ENCODE results near the gene KRTAP10-1.
A peak's percentile ranks its signal among the peaks of the same experiment; 100 is the strongest.
"Not testable (repeated sequence)": the region's sequence is repeated elsewhere in the genome, so short reads cannot be mapped to it uniquely, and the experiment has no call there.

The KRTAP10-1 gene

GRCh38 chr21:44503901-44504399 lies 36.0 kb downstream of the KRTAP10-1 start:
- H3K27me3 ChIP-seq (replicated peaks in 2 of 5; ENCODE audit: control insufficient read depth in 4 of 5, insufficient read depth in 5 of 5, low read length in 4 of 5), result peaks cover 0 to 2% (median 0%) of the 10 kb centered on the region in 5 experiments
- ChIA-PET CTCF (interaction anchor here (0.7 kb wide), 1 partner anchor 449 kb away, joined by 3 read pairs; no protein-coding TSS in a partner anchor), POLR2A (interaction anchor here (0.7 kb wide), 1 partner anchor 295 kb away, joined by 3 read pairs; no protein-coding TSS in a partner anchor)
- 15% methylated on average over 20 of the region's 20 CpGs for whole genome bisulfite sequencing (ENCODE audit: insufficient coverage)
- DNase-seq, result peak in 2 of 3 donors; percentile 15 to 22
- no peak overlapping the region for H3K27ac ChIP-seq (ENCODE audit: insufficient read depth in 1 of 2, low read depth in 1 of 2, low read length in 2 of 2, poor library complexity in 1 of 2, severe bottlenecking in 2 of 2)
- no peaks in the 10 kb centered on the region for H3K36me3 ChIP-seq (ENCODE audit: control insufficient read depth in 4 of 4, insufficient read depth in 4 of 4, low read length in 3 of 4)
- H3K4me1 ChIP-seq (ENCODE audit: control extremely low read depth in 1 of 4, control insufficient read depth in 4 of 4, insufficient read depth in 4 of 4, low read length in 3 of 4), result peaks cover 0 to 4% (median 0%) of the 10 kb centered on the region in 4 experiments
- no peak overlapping the region for H3K4me3 ChIP-seq (ENCODE audit: control insufficient read depth in 1 of 7, extremely low read depth in 1 of 7, insufficient read depth in 4 of 7, low read depth in 2 of 7, low read length in 6 of 7)
- H3K9me3 ChIP-seq (ENCODE audit: control extremely low read depth in 1 of 5, control insufficient read depth in 4 of 5, insufficient read depth in 2 of 5, low read depth in 1 of 5, low read length in 4 of 5), result no peaks in the 10 kb centered on the region

GRCh38 chr21:44503006-44503889 lies 36.7 kb downstream of the KRTAP10-1 start:
- DNase-seq; H3K4me1 ChIP-seq (ENCODE audit: control extremely low read depth in 1 of 4, control insufficient read depth in 4 of 4, insufficient read depth in 4 of 4, low read length in 3 of 4); H3K4me3 ChIP-seq (ENCODE audit: control insufficient read depth in 1 of 7, extremely low read depth in 1 of 7, insufficient read depth in 4 of 7, low read depth in 2 of 7, low read length in 6 of 7); H3K27ac ChIP-seq (ENCODE audit: insufficient read depth in 1 of 2, low read depth in 1 of 2, low read length in 2 of 2, poor library complexity in 1 of 2, severe bottlenecking in 2 of 2); H3K27me3 ChIP-seq (replicated peaks in 2 of 5; ENCODE audit: control insufficient read depth in 4 of 5, insufficient read depth in 5 of 5, low read length in 4 of 5); H3K9me3 ChIP-seq (ENCODE audit: control extremely low read depth in 1 of 5, control insufficient read depth in 4 of 5, insufficient read depth in 2 of 5, low read depth in 1 of 5, low read length in 4 of 5); H3K36me3 ChIP-seq (ENCODE audit: control insufficient read depth in 4 of 4, insufficient read depth in 4 of 4, low read length in 3 of 4): not testable (repeated sequence)
- WGBS (ENCODE audit: insufficient coverage), result 68% methylated on average over 15 of the region's 44 CpGs
- POLR2A ChIA-PET, result interaction anchor here (0.7 kb wide), 1 partner anchor 296 kb away, joined by 3 read pairs; no protein-coding TSS in a partner anchor
- CTCF ChIA-PET, result interaction anchor here (0.7 kb wide), 2 partner anchors 448 to 450 kb away, joined by 3 read pairs; no protein-coding TSS in a partner anchor

GRCh38 chr21:44502171-44502958 lies 37.6 kb downstream of the KRTAP10-1 start:
- H3K4me3 ChIP-seq (ENCODE audit: control insufficient read depth in 1 of 7, extremely low read depth in 1 of 7, insufficient read depth in 4 of 7, low read depth in 2 of 7, low read length in 6 of 7), result no peak overlapping the region
- WGBS (ENCODE audit: insufficient coverage), result 91% methylated on average over 24 of the region's 27 CpGs
- no peak overlapping the region for H3K27ac ChIP-seq (ENCODE audit: insufficient read depth in 1 of 2, low read depth in 1 of 2, low read length in 2 of 2, poor library complexity in 1 of 2, severe bottlenecking in 2 of 2)
- no peaks in the 10 kb centered on the region for H3K9me3 ChIP-seq (ENCODE audit: control extremely low read depth in 1 of 5, control insufficient read depth in 4 of 5, insufficient read depth in 2 of 5, low read depth in 1 of 5, low read length in 4 of 5)
- H3K4me1 ChIP-seq (ENCODE audit: control extremely low read depth in 1 of 4, control insufficient read depth in 4 of 4, insufficient read depth in 4 of 4, low read length in 3 of 4), result peaks cover 0 to 4% (median 0%) of the 10 kb centered on the region in 4 experiments
- DNase-seq, result no peak
- no peaks in the 10 kb centered on the region for H3K36me3 ChIP-seq (ENCODE audit: control insufficient read depth in 4 of 4, insufficient read depth in 4 of 4, low read length in 3 of 4)
- ChIA-PET POLR2A (no interaction called here), CTCF (interaction anchor here (0.7 to 1.6 kb wide), 4 partner anchors 8 to 449 kb away, joined by 3 to 7 read pairs (median 4); no protein-coding TSS in a partner anchor)
- H3K27me3 ChIP-seq (replicated peaks in 2 of 5; ENCODE audit: control insufficient read depth in 4 of 5, insufficient read depth in 5 of 5, low read length in 4 of 5), result peaks cover 0 to 6% (median 0%) of the 10 kb centered on the region in 5 experiments

DNA sequence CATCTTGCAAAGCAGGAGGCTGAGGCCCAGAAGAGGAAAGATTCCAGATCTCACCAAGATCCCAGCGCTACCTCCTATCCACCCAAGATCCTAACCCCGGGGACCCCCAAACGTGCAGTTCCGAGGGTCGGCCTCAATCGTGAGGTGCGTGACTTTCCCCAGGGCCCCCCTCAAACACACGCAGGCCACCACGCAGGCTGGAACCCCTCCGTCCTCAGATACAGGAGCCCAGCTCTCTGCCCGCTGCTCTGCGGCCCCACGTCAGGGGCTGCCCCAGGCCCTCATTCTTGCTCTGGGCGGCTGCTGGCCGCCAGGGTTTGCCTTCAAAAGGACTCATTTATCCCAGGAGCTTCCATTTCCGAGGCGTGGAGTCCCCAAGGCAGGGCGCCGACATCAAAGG lies 39.9 kb downstream of the KRTAP10-1 start:
- ChIA-PET POLR2A (no interaction called here), CTCF (interaction anchor here (1.4 kb wide), 1 partner anchor 11 kb away, joined by 3 read pairs; no protein-coding TSS in a partner anchor)
- Histone ChIP-seq H3K4me3 (ENCODE audit: control insufficient read depth in 1 of 7, extremely low read depth in 1 of 7, insufficient read depth in 4 of 7, low read depth in 2 of 7, low read length in 6 of 7) (no peak overlapping the region), H3K9me3 (ENCODE audit: control extremely low read depth in 1 of 5, control insufficient read depth in 4 of 5, insufficient read depth in 2 of 5, low read depth in 1 of 5, low read length in 4 of 5) (no peaks in the 10 kb centered on the region), H3K36me3 (ENCODE audit: control insufficient read depth in 4 of 4, insufficient read depth in 4 of 4, low read length in 3 of 4) (no peaks in the 10 kb centered on the region), H3K4me1 (ENCODE audit: control extremely low read depth in 1 of 4, control insufficient read depth in 4 of 4, insufficient read depth in 4 of 4, low read length in 3 of 4) (peaks cover 0 to 4% (median 0%) of the 10 kb centered on the region in 4 experiments), H3K27me3 (replicated peaks in 2 of 5; ENCODE audit: control insufficient read depth in 4 of 5, insufficient read depth in 5 of 5, low read length in 4 of 5) (peaks cover 0 to 17% (median 8%) of the 10 kb centered on the region in 5 experiments), H3K27ac (ENCODE audit: insufficient read depth in 1 of 2, low read depth in 1 of 2, low read length in 2 of 2, poor library complexity in 1 of 2, severe bottlenecking in 2 of 2) (no peak overlapping the region)
- no peak for DNase-seq
- WGBS (ENCODE audit: insufficient coverage), result 92% methylated on average over 15 of the region's 19 CpGs

- no peak for DNase-seq
- ChIA-PET POLR2A (no interaction called here), CTCF (interaction anchor here (1.4 kb wide), 1 partner anchor 11 kb away, joined by 3 read pairs; no protein-coding TSS in a partner anchor)
- H3K9me3 ChIP-seq (ENCODE audit: control extremely low read depth in 1 of 5, control insufficient read depth in 4 of 5, insufficient read depth in 2 of 5, low read depth in 1 of 5, low read length in 4 of 5), result no peaks in the 10 kb centered on the region
- no peaks in the 10 kb centered on the region for H3K36me3 ChIP-seq (ENCODE audit: control insufficient read depth in 4 of 4, insufficient read depth in 4 of 4, low read length in 3 of 4)
- no peak overlapping the region for H3K27ac ChIP-seq (ENCODE audit: insufficient read depth in 1 of 2, low read depth in 1 of 2, low read length in 2 of 2, poor library complexity in 1 of 2, severe bottlenecking in 2 of 2)
- WGBS (ENCODE audit: insufficient coverage), result 90% methylated on average over 19 of the region's 23 CpGs
- H3K4me3 ChIP-seq (ENCODE audit: control insufficient read depth in 1 of 7, extremely low read depth in 1 of 7, insufficient read depth in 4 of 7, low read depth in 2 of 7, low read length in 6 of 7), result no peak overlapping the region
- H3K27me3 ChIP-seq (replicated peaks in 2 of 5; ENCODE audit: control insufficient read depth in 4 of 5, insufficient read depth in 5 of 5, low read length in 4 of 5), result peaks cover 0 to 17% (median 8%) of the 10 kb centered on the region in 5 experiments
- H3K4me1 ChIP-seq (ENCODE audit: control extremely low read depth in 1 of 4, control insufficient read depth in 4 of 4, insufficient read depth in 4 of 4, low read length in 3 of 4), result peaks cover 0 to 4% (median 0%) of the 10 kb centered on the region in 4 experiments
These were observed 40.4 kb downstream of the KRTAP10-1 start for GRCh38 chr21:44499631-44500030.

DNA sequence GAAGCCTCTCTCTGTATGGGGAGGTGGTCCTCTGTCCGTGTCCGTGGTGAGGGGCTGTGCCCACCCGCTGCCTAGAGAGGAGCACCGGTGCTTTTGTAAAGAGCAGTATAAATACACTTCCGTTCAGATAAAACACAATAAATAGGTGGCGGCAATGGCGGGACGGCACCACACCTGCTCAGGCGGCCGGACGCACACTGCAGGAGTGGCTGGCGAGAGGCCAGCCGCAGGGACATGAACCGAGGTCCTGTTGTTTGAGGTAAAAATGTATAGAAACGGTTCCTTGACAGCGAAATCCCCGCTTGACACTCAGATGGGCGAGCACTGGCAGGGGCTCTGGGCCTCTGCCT lies 40.8 kb downstream of the KRTAP10-1 start:
- ChIA-PET POLR2A (no interaction called here), CTCF (no interaction called here)
- Histone ChIP-seq H3K36me3 (ENCODE audit: control insufficient read depth in 4 of 4, insufficient read depth in 4 of 4, low read length in 3 of 4) (no peaks in the 10 kb centered on the region), H3K9me3 (ENCODE audit: control extremely low read depth in 1 of 5, control insufficient read depth in 4 of 5, insufficient read depth in 2 of 5, low read depth in 1 of 5, low read length in 4 of 5) (no peaks in the 10 kb centered on the region), H3K4me3 (ENCODE audit: control insufficient read depth in 1 of 7, extremely low read depth in 1 of 7, insufficient read depth in 4 of 7, low read depth in 2 of 7, low read length in 6 of 7) (no peak overlapping the region), H3K27ac (ENCODE audit: insufficient read depth in 1 of 2, low read depth in 1 of 2, low read length in 2 of 2, poor library complexity in 1 of 2, severe bottlenecking in 2 of 2) (no peak overlapping the region), H3K4me1 (ENCODE audit: control extremely low read depth in 1 of 4, control insufficient read depth in 4 of 4, insufficient read depth in 4 of 4, low read length in 3 of 4) (peaks cover 0 to 4% (median 0%) of the 10 kb centered on the region in 4 experiments), H3K27me3 (replicated peaks in 2 of 5; ENCODE audit: control insufficient read depth in 4 of 5, insufficient read depth in 5 of 5, low read length in 4 of 5) (peaks cover 0 to 17% (median 8%) of the 10 kb centered on the region in 5 experiments)
- DNase-seq, result no peak
- 98% methylated on average over 11 of the region's 18 CpGs for WGBS (ENCODE audit: insufficient coverage)
